B cell (primary cell): ENCODE data around the gene MYLK4. TPM values are rescaled to one million over a fixed set of nuclear protein-coding genes. Genes with fewer than 3 reads are reported as not detected.

Source experiments
- ATAC-seq: fragments of 200-7000 bp; cut with Tn5 transposase; one replicate; pipeline ENCODE4 v1.10.0; 2021; ENCODE audit warnings: low read depth, mild to moderate bottlenecking, moderate number of reproducible peaks, moderate library complexity
- CTCF ChIA-PET: fragments of 350-600 bp; sonication (Branson Sonifier 250); formaldehyde crosslinking; loops from one replicate; lab custom pipeline; 2021; ENCODE audit warnings: antibody characterized with exemption, inconsistent platforms; lab: Charles Lee
- POLR2A ChIA-PET: fragments of 350-600 bp; sonication (Branson Sonifier 250); formaldehyde crosslinking; loops from one replicate; lab custom pipeline; 2021; ENCODE audit warnings: antibody characterized with exemption; lab: Charles Lee
- DNase-seq: peaks from one replicate; pipeline ENCODE4 v3.0.0; 2013
- H2AFZ ChIP-seq: 2 replicates; pipeline ENCODE4 v1.6.1; 2012; ENCODE audit warnings: mild to moderate bottlenecking, low read depth, low read length; ENCODE audit not compliant: insufficient read depth, poor library complexity, severe bottlenecking
- H3K27ac ChIP-seq, 2 donors: 1 replicate in 1 of 2; 2 replicates in 1 of 2; pipeline ENCODE4 v1.5.1; 2012 to 2013; ENCODE audit warnings: low read length in 2 of 2, mild to moderate bottlenecking in 2 of 2, moderate library complexity in 1 of 2
- H3K27me3 ChIP-seq, 4 experiments: fragments of 200-600 bp in 1 of 4; sonication (generic) in 1 of 4; replicated peaks in 1 of 4; 1 replicate in 2 of 4; 2 replicates in 2 of 4; pipeline versions ENCODE4 v1.6.1 to v1.7.0; 2013 to 2016; ENCODE audit warnings: low read length in 3 of 4, mild to moderate bottlenecking in 2 of 4, mixed read lengths in 1 of 4, moderate library complexity in 1 of 4; ENCODE audit not compliant: insufficient read depth in 4 of 4, control insufficient read depth in 3 of 4; ENCODE audit errors: control extremely low read depth in 1 of 4
- H3K36me3 ChIP-seq, 2 experiments: replicated peaks in 1 of 2; 1 replicate in 1 of 2; 2 replicates in 1 of 2; pipeline versions ENCODE4 v1.6.1 to v1.7.1; 2013; ENCODE audit warnings: low read length in 1 of 2; ENCODE audit not compliant: insufficient read depth in 2 of 2, control insufficient read depth in 1 of 2; ENCODE audit errors: control extremely low read depth in 1 of 2, extremely low read depth in 1 of 2
- H3K4me1 ChIP-seq, 2 donors: fragments of 200-600 bp in 1 of 2; sonication (generic) in 1 of 2; 1 replicate in 1 of 2; 2 replicates in 1 of 2; pipeline versions ENCODE4 v1.5.1 to v1.6.1; 2013 to 2017; ENCODE audit warnings: low read length in 2 of 2; ENCODE audit not compliant: control insufficient read depth in 2 of 2, insufficient read depth in 2 of 2
- H3K4me2 ChIP-seq: replicated peaks from 2 replicates; pipeline ENCODE3; 2012; ENCODE audit warnings: mild to moderate bottlenecking, low read depth, low read length; ENCODE audit not compliant: poor library complexity, severe bottlenecking
- H3K4me3 ChIP-seq, 5 experiments: fragments of 200-600 bp in 1 of 5; sonication (generic) in 1 of 5; 1 replicate in 3 of 5; 2 replicates in 2 of 5; pipeline versions ENCODE4 v1.5.1 to v1.7.0; 2011 to 2016; ENCODE audit warnings: low read length in 4 of 5, mild to moderate bottlenecking in 4 of 5, low read depth in 2 of 5, control low read depth in 1 of 5, moderate library complexity in 1 of 5; ENCODE audit not compliant: insufficient read depth in 1 of 5; ENCODE audit errors: control extremely low read depth in 1 of 5, extremely low read depth in 1 of 5
- H3K79me2 ChIP-seq: fragments of 200-600 bp; sonication (generic); one replicate; pipeline ENCODE4 v1.6.0; 2016; ENCODE audit warnings: low read length; ENCODE audit not compliant: control insufficient read depth, insufficient read depth
- H3K9ac ChIP-seq: fragments of 200-600 bp; sonication (generic); 2 replicates; pipeline ENCODE4 v1.6.1; 2017; ENCODE audit warnings: mild to moderate bottlenecking, low read length, moderate library complexity
- H3K9me3 ChIP-seq, 3 donors: one replicate each; pipeline versions ENCODE4 v1.6.1 to v1.7.1; 2013; ENCODE audit warnings: low read length in 2 of 3; ENCODE audit not compliant: control insufficient read depth in 2 of 3, insufficient read depth in 1 of 3; ENCODE audit errors: control extremely low read depth in 1 of 3
- H4K20me1 ChIP-seq: 2 replicates; pipeline ENCODE4 v1.6.0; 2012; ENCODE audit warnings: mild to moderate bottlenecking, low read length; ENCODE audit not compliant: insufficient read depth, control insufficient read depth, poor library complexity, severe bottlenecking
- H3K27ac Mint-ChIP-seq: one replicate; pipeline ENCODE4 v1.8.0; 2021; ENCODE audit warnings: mixed read lengths
- H3K27me3 Mint-ChIP-seq: one replicate; pipeline ENCODE4 v1.8.0; 2021; ENCODE audit warnings: mixed read lengths
- H3K4me1 Mint-ChIP-seq: one replicate; pipeline ENCODE4 v1.8.0; 2021; ENCODE audit warnings: mixed read lengths
- H3K4me3 Mint-ChIP-seq: one replicate; pipeline ENCODE4 v1.8.0; 2021; ENCODE audit warnings: mixed read lengths
- H3K9me3 Mint-ChIP-seq: one replicate; pipeline ENCODE4 v1.8.0; 2022; ENCODE audit warnings: mixed read lengths; ENCODE audit not compliant: insufficient read depth
- CTCF ChIP-seq: fragments of 200-600 bp; IDR thresholded peaks from one replicate; pipeline ENCODE4 v1.8.0; 2022; ENCODE audit warnings: antibody characterized with exemption, mild to moderate bottlenecking
- EZH2 ChIP-seq: IDR thresholded peaks from 2 replicates; pipeline ENCODE4 v1.6.1; 2012; ENCODE audit warnings: borderline replicate concordance, low read depth, mild to moderate bottlenecking, moderate library complexity, low read length; ENCODE audit not compliant: insufficient read depth, poor library complexity, severe bottlenecking
- WGBS: methylation state at CpG from one replicate; pipeline ENCODE4 v1.1.5; 2013; ENCODE audit warnings: missing lambda C conversion rate; ENCODE audit not compliant: insufficient coverage; 5-methylcytosine and 5-hydroxymethylcytosine counted together
- intact Hi-C: fragments of 100-400 bp; cut with micrococcal nuclease; formaldehyde crosslinking; loops from one replicate; pipeline ENCODE4 v1.10.0; 2022
- polyA plus RNA-seq: library from polyadenylated mRNA; depleted of rRNA; stranded (reverse); fragments of >200 nt; gene quantifications from 2 replicates; pipeline ENCODE4 v1.2.3, GENCODE V29; 2012
- total RNA-seq, 2 donors: library from RNA; stranded (reverse); fragments of 120-200 nt in 1 of 2; gene quantifications; 1 replicate in 1 of 2; 2 replicates in 1 of 2; pipeline versions ENCODE4 v1.2.3 to v1.2.4, GENCODE V29; 2013 to 2022

MYLK4 gene
- total and polyA plus RNA-seq, 2 donors (not counting 1 experiment from before 2014, with no cell fraction given), result 0.51 to 1.2 TPM

DNA sequence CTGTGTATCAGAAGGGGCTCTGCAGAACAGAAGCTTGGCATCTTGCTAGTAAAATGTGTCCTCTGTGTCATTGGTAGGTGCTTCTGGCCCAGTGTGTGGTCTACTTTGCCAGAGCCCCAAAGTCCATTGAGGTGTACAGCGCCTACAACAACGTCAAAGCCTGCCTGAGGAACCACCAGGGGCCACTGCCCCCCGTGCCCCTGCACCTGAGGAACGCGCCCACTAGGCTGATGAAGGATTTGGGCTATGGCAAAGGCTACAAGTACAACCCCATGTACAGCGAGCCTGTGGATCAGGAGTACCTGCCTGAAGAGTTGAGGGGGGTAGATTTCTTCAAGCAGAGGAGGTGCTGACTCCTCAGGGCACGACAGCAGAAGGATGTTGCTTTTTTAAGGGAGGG is 34.2 kb upstream of the MYLK4 start:
- H2AFZ ChIP-seq, result no peak overlapping the region
- H3K4me3 ChIP-seq, result no peak overlapping the region
- H3K4me1 Mint-ChIP-seq, result no peaks in the 10 kb centered on the region
- DNase-seq (no peak), ATAC-seq (no peak)
- H3K79me2 ChIP-seq, result peaks cover 29% of the 10 kb centered on the region
- peaks cover 36% of the 10 kb centered on the region for H4K20me1 ChIP-seq
- H3K4me1 ChIP-seq, result no peaks in the 10 kb centered on the region
- no peak overlapping the region for H3K4me3 Mint-ChIP-seq
- H3K9me3 ChIP-seq, result no peaks in the 10 kb centered on the region
- H3K27ac Mint-ChIP-seq, result no peak overlapping the region
- H3K27me3 Mint-ChIP-seq, result no peaks in the 10 kb centered on the region
- ChIA-PET CTCF (interaction anchor here (2.3 kb wide), 1 partner anchor 203 kb away, joined by 6 read pairs; no protein-coding TSS in a partner anchor), POLR2A (no interaction called here)
- WGBS, result 95% methylated on average over 7 of the region's 7 CpGs
- no peak overlapping the region for H3K4me2 ChIP-seq
- H3K36me3 ChIP-seq, result peaks cover 0 to 47% of the 10 kb centered on the region in 2 experiments
- no peak overlapping the region for H3K27ac ChIP-seq
- intact Hi-C loops, result no loop called here
- no peaks in the 10 kb centered on the region for H3K27me3 ChIP-seq
- H3K9ac ChIP-seq, result no peak overlapping the region
- TF ChIP-seq EZH2 (no peak), CTCF (no peak)
- no peaks in the 10 kb centered on the region for H3K9me3 Mint-ChIP-seq

GRCh38 chr6:2784061-2784460 is 33.3 kb upstream of the MYLK4 start:
- TF ChIP-seq EZH2, result no peak
- no peak for TF ChIP-seq CTCF
- no peak for ATAC-seq
- no peaks in the 10 kb centered on the region for H3K4me1 Mint-ChIP-seq
- peaks cover 43% of the 10 kb centered on the region for H4K20me1 ChIP-seq
- H3K4me3 ChIP-seq, result no peak overlapping the region
- H3K9ac ChIP-seq, result no peak overlapping the region
- H3K79me2 ChIP-seq, result peaks cover 32% of the 10 kb centered on the region
- CTCF ChIA-PET, result interaction anchor here (1.1 to 2.3 kb wide), 2 partner anchors 11 to 204 kb away, joined by 3 to 6 read pairs; no protein-coding TSS in a partner anchor
- no peaks in the 10 kb centered on the region for H3K4me1 ChIP-seq
- WGBS, result 94% methylated on average over 5 of the region's 5 CpGs
- no peaks in the 10 kb centered on the region for H3K9me3 Mint-ChIP-seq
- no peaks in the 10 kb centered on the region for H3K27me3 Mint-ChIP-seq
- no peak overlapping the region for H3K4me3 Mint-ChIP-seq
- POLR2A ChIA-PET, result interaction anchor here (0.6 kb wide), 1 partner anchor 10 kb away, joined by 4 read pairs; no protein-coding TSS in a partner anchor
- intact Hi-C loops, result no loop called here
- no peak overlapping the region for H3K4me2 ChIP-seq
- no peak overlapping the region for H2AFZ ChIP-seq
- H3K36me3 ChIP-seq, result peaks cover 2 to 56% of the 10 kb centered on the region in 2 experiments
- H3K27ac ChIP-seq, result no peak overlapping the region
- H3K27me3 ChIP-seq, result no peaks in the 10 kb centered on the region
- H3K27ac Mint-ChIP-seq, result no peak overlapping the region
- DNase-seq, result no peak
- no peaks in the 10 kb centered on the region for H3K9me3 ChIP-seq
